Endothelial cell of umbilical vein (primary cell): Measurements from ENCODE around the gene PDCD1LG2. TPM values are rescaled to one million over a fixed set of nuclear protein-coding genes. Genes with fewer than 3 reads are reported as not detected.

Experiments
- BruUV-seq: library from RNA; stranded (reverse); fragments of 400-500 nt; replicated peaks from 2 replicates; lab custom pipeline; 2021; lab: Mats Ljungman, UMichigan
- CTCF ChIA-PET: fragments of 300-600, 350-600 bp; sonication (Branson Sonifier 250); formaldehyde crosslinking; loops from one replicate; lab custom pipeline; 2021; ENCODE audit warnings: antibody characterized with exemption, inconsistent platforms; lab: Charles Lee
- POLR2A ChIA-PET: fragments of 300-600, 350-600 bp; sonication (Branson Sonifier 250); formaldehyde crosslinking; loops from one replicate; lab custom pipeline; 2021; ENCODE audit warnings: antibody characterized with exemption, inconsistent platforms; lab: Charles Lee
- DNase-seq: peaks from one replicate; pipeline ENCODE4 v3.0.0-alpha.2; 2011; ENCODE audit warnings: low read depth, low spot score
- FAIRE-seq: peaks from 2 replicates; lab custom pipeline; 2011; peaks lifted over from hg19 to GRCh38; lab: Jason Lieb, UNC
- H2AFZ ChIP-seq: 2 replicates; pipeline ENCODE4 v1.6.0; 2012; ENCODE audit warnings: low read depth, low read length, control low read depth, inconsistent platforms
- H3K27ac ChIP-seq: 2 replicates; pipeline ENCODE4 v1.5.1; 2011; ENCODE audit warnings: low read depth, mild to moderate bottlenecking, control low read depth, low read length, moderate library complexity; ENCODE audit not compliant: insufficient read depth
- H3K27me3 ChIP-seq, 2 experiments: 2 replicates each; pipeline versions ENCODE4 v1.6.0 to v1.6.1; 2011; ENCODE audit warnings: low read length in 2 of 2, mixed read lengths in 1 of 2; ENCODE audit not compliant: control insufficient read depth in 2 of 2, insufficient read depth in 2 of 2
- H3K36me3 ChIP-seq, 2 experiments: 2 replicates in 1 of 2; 3 replicates in 1 of 2; pipeline ENCODE4 v1.5.1; 2011; ENCODE audit warnings: low read length in 2 of 2, mild to moderate bottlenecking in 1 of 2, moderate library complexity in 1 of 2; ENCODE audit not compliant: control insufficient read depth in 2 of 2, insufficient read depth in 2 of 2; ENCODE audit errors: extremely low read depth in 1 of 2
- H3K4me1 ChIP-seq: 3 replicates; pipeline ENCODE4 v1.5.1; 2011; ENCODE audit warnings: mild to moderate bottlenecking, low read length; ENCODE audit not compliant: control insufficient read depth, insufficient read depth; ENCODE audit errors: extremely low read depth
- H3K4me2 ChIP-seq: 2 replicates; pipeline ENCODE4 v1.6.1; 2011; ENCODE audit warnings: low read length, control low read depth, mixed read lengths; ENCODE audit not compliant: insufficient read depth
- H3K4me3 ChIP-seq, 3 experiments: fragments of 200-600 bp in 1 of 3; sonication (generic), shearing (Covaris generic) in 1 of 3; replicated peaks in 1 of 3; 2 replicates each; pipeline ENCODE4 v1.5.1; 2011 to 2016; ENCODE audit warnings: control low read depth in 3 of 3, low read length in 3 of 3, mild to moderate bottlenecking in 2 of 3, inconsistent platforms in 1 of 3, low read depth in 1 of 3, moderate library complexity in 1 of 3; ENCODE audit not compliant: insufficient read depth in 1 of 3
- H3K79me2 ChIP-seq: 2 replicates; pipeline ENCODE4 v1.6.0; 2012; ENCODE audit warnings: low read length, inconsistent platforms; ENCODE audit not compliant: control insufficient read depth, insufficient read depth
- H3K9ac ChIP-seq: replicated peaks from 2 replicates; pipeline ENCODE3; 2011; ENCODE audit warnings: low read length, control low read depth; ENCODE audit not compliant: insufficient read depth; ENCODE audit errors: extremely low read depth
- H3K9me1 ChIP-seq: replicated peaks from 3 replicates; pipeline ENCODE4 v1.6.0; 2011; ENCODE audit warnings: mild to moderate bottlenecking, low read length; ENCODE audit not compliant: control insufficient read depth, insufficient read depth; ENCODE audit errors: extremely low read depth
- H3K9me3 ChIP-seq: replicated peaks from 2 replicates; pipeline ENCODE4 v1.5.1; 2012; ENCODE audit warnings: low read length, inconsistent platforms; ENCODE audit not compliant: control insufficient read depth, insufficient read depth
- H4K20me1 ChIP-seq: replicated peaks from 2 replicates; pipeline ENCODE3; 2011; ENCODE audit warnings: mild to moderate bottlenecking, low read length; ENCODE audit not compliant: control insufficient read depth, insufficient read depth; ENCODE audit errors: extremely low read depth
- FOS ChIP-seq: IDR thresholded peaks from 2 replicates; pipeline ENCODE4 v1.6.1; 2011; ENCODE audit warnings: mild to moderate bottlenecking, low read length, moderate library complexity, borderline replicate concordance; ENCODE audit not compliant: insufficient read depth
- GATA2 ChIP-seq: IDR thresholded peaks from 2 replicates; pipeline ENCODE4 v1.7.0; 2011; ENCODE audit warnings: low read depth, mild to moderate bottlenecking, moderate library complexity, mixed read lengths, low read length; ENCODE audit not compliant: insufficient read length, insufficient read depth
- JUN ChIP-seq: IDR thresholded peaks from 2 replicates; pipeline ENCODE4 v1.6.1; 2011; ENCODE audit warnings: borderline replicate concordance, low read depth; ENCODE audit not compliant: insufficient read length, insufficient read depth
- MAX ChIP-seq: IDR thresholded peaks from 2 replicates; pipeline ENCODE4 v1.6.1; 2011; ENCODE audit not compliant: insufficient read depth, insufficient read length
- MYC ChIP-seq: IDR thresholded peaks from one replicate; pipeline ENCODE4 v1.6.1; 2011; ENCODE audit warnings: mild to moderate bottlenecking, low read depth, low read length
- POLR2A ChIP-seq: IDR thresholded peaks from 2 replicates; pipeline ENCODE4 v1.6.1; 2012; ENCODE audit warnings: low read depth, mild to moderate bottlenecking, control low read depth, low read length
- POLR2AphosphoS5 ChIP-seq: IDR thresholded peaks from 2 replicates; pipeline ENCODE4 v1.6.1; 2012; ENCODE audit warnings: low read depth, mild to moderate bottlenecking, control low read depth, low read length, moderate library complexity; ENCODE audit not compliant: insufficient read depth
- dilution Hi-C: fragments of 300-500 bp; cut with MboI; formaldehyde crosslinking; loops from one replicate; pipeline ENCODE4 v1.15.0; 2019; ENCODE audit warnings: low sequenced_read_pairs; ENCODE audit not compliant: extremely low pct_ligation_motif_present
- intact Hi-C: fragments of 100-400 bp; cut with micrococcal nuclease; formaldehyde crosslinking; loops from one replicate; pipeline ENCODE4 v1.10.0; 2022
- polyA plus RNA-seq, 4 experiments: library from polyadenylated mRNA; depleted of rRNA in 3 of 4; stranded (reverse) in 3 of 4; unstranded in 1 of 4; fragments of >200 nt; gene quantifications; 2 replicates each; pipeline versions ENCODE4 v1.2.1 to v1.2.3, GENCODE V29; 2011 to 2012; ENCODE audit warnings: missing spikeins in 1 of 4
- total RNA-seq: library from RNA; stranded (reverse); gene quantifications from 2 replicates; pipeline ENCODE4 v1.2.3, GENCODE V29; 2021

The PDCD1LG2 gene
- total and polyA plus RNA-seq, 2 donors (not counting 3 experiments of a cell fraction or from before 2014, with no cell fraction given), result 7.9 to 9.5 TPM

DNA sequence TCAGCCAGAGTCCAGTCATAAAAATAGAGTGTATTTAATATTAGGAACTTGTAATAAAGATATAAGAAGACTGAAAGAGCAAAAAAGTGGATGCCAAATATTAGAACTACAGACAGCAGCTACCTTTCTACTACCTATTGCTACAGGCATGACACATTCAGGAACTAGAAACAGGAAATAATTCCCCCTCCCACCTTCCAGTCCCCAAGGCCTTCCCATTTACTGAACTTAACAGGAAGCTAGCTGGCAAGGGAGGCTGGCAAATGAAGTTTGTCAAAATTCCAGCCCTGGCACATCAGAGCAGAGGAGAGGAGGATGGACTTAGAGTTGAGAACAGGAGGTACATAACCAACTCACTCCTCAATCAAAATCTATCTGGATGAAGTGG lies 68.4 kb downstream of the PDCD1LG2 start:
- Histone ChIP-seq H3K9me3 (no peaks in the 10 kb centered on the region), H3K27me3 (no peaks in the 10 kb centered on the region), H3K9me1 (no peaks in the 10 kb centered on the region), H3K79me2 (no peaks in the 10 kb centered on the region), H3K9ac (no peak overlapping the region), H3K36me3 (no peaks in the 10 kb centered on the region), H3K4me1 (peaks cover 19% of the 10 kb centered on the region), H2AFZ (no peak overlapping the region), H4K20me1 (no peaks in the 10 kb centered on the region), H3K4me2 (peak overlapping the region; percentile 56), H3K4me3 (no peak overlapping the region), H3K27ac (no peak overlapping the region)
- no TSS peak for BruUV-seq
- intact Hi-C loops (no loop called here), dilution Hi-C loops (no loop called here)
- ChIA-PET POLR2A (no interaction called here), CTCF (interaction anchor here (1.7 kb wide), 1 partner anchor 129 kb away, joined by 5 read pairs; the partner anchor contains the start of gene CD274)
- peak; percentile 75 for FAIRE-seq
- TF ChIP-seq POLR2A (no peak), FOS (peak; percentile 46), MYC (no peak), MAX (no peak), JUN (no peak), GATA2 (no peak)
- peak; percentile 62 for DNase-seq

DNA sequence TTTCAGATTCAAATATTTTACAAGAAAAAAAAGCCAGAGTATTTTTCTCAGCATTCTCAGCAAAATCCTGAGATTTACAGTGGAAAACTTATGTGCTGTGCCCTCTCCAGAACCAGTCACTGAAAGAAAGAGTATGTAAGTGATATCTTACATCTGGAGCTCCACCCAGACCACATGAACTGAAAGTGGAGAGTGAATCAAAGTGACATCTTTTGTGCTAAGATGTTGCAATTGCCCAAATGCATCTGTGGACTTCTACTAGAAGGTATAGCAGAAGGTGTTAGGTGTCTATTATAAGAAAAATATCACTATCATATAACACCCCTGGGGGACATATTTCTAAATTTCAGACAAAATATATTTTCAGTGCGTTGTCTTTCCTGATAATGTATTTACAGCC lies 69.5 kb downstream of the PDCD1LG2 start:
- Histone ChIP-seq H3K9me3 (no peaks in the 10 kb centered on the region), H3K27me3 (no peaks in the 10 kb centered on the region), H2AFZ (no peak overlapping the region), H3K4me2 (no peak overlapping the region), H3K9me1 (no peaks in the 10 kb centered on the region), H4K20me1 (no peaks in the 10 kb centered on the region), H3K27ac (no peak overlapping the region), H3K4me3 (no peak overlapping the region), H3K9ac (no peak overlapping the region), H3K36me3 (no peaks in the 10 kb centered on the region), H3K4me1 (peaks cover 19% of the 10 kb centered on the region), H3K79me2 (no peaks in the 10 kb centered on the region)
- no peak for DNase-seq
- no peak for TF ChIP-seq POLR2AphosphoS5
- ChIA-PET POLR2A (no interaction called here), CTCF (interaction anchor here (1.7 kb wide), 1 partner anchor 130 kb away, joined by 5 read pairs; the partner anchor contains the start of gene CD274)
- no peak for FAIRE-seq
- dilution Hi-C loops, result no loop called here
- intact Hi-C loops, result no loop called here
- BruUV-seq, result no TSS peak
